GM23338 (cell line): ENCODE data around the gene AK4. TPM values are rescaled to one million over a fixed set of nuclear protein-coding genes. Genes with fewer than 3 reads are reported as not detected.

Experiments used
- ATAC-seq: fragments of 200-7000 bp; cut with Tn5 transposase; 3 replicates; pipeline ENCODE4 v1.9.1; 2020
- DNase-seq: peaks from one replicate; pipeline ENCODE4 v3.0.0-alpha.2; 2015; ENCODE audit warnings: low spot score
- H2AFZ ChIP-seq: fragments of 200-600 bp; sonication (generic); 2 replicates; pipeline ENCODE4 v1.8.0; 2016; ENCODE audit warnings: antibody characterized with exemption, mild to moderate bottlenecking, moderate library complexity
- H3F3A ChIP-seq: fragments of 200-600 bp; sonication (generic); replicated peaks from 2 replicates; pipeline ENCODE4 v1.8.0; 2017; ENCODE audit warnings: antibody characterized with exemption, mixed run types, low read depth
- H3K27ac ChIP-seq: fragments of 200-600 bp; sonication (generic); 2 replicates; pipeline ENCODE4 v1.6.1; 2016; ENCODE audit warnings: low read depth
- H3K27me3 ChIP-seq: fragments of 200-600 bp; sonication (generic); 2 replicates; pipeline ENCODE4 v1.8.0; 2016; ENCODE audit warnings: mild to moderate bottlenecking, mixed run types, moderate library complexity; ENCODE audit not compliant: insufficient read depth
- H3K36me3 ChIP-seq: fragments of 200-600 bp; sonication (generic); 2 replicates; pipeline ENCODE4 v1.8.0; 2016; ENCODE audit warnings: mild to moderate bottlenecking; ENCODE audit not compliant: insufficient read depth
- H3K4me1 ChIP-seq: fragments of 200-600 bp; sonication (generic); 2 replicates; pipeline ENCODE4 v1.8.0; 2016; ENCODE audit warnings: mild to moderate bottlenecking, moderate library complexity; ENCODE audit not compliant: insufficient read depth
- H3K4me2 ChIP-seq: fragments of 200-600 bp; sonication (generic); 2 replicates; pipeline ENCODE4 v1.7.1; 2017; ENCODE audit warnings: mixed run types
- H3K4me3 ChIP-seq: fragments of 200-600 bp; sonication (generic); 2 replicates; pipeline ENCODE4 v1.6.1; 2016; ENCODE audit warnings: mixed run types
- H3K79me2 ChIP-seq: fragments of 200-600 bp; sonication (generic); replicated peaks from 2 replicates; pipeline ENCODE4 v1.8.0; 2017; ENCODE audit warnings: mild to moderate bottlenecking; ENCODE audit not compliant: insufficient read depth
- H3K9me2 ChIP-seq: fragments of 200-600 bp; sonication (generic); 2 replicates; pipeline ENCODE4 v1.8.0; 2017; ENCODE audit not compliant: insufficient read depth
- H4K20me1 ChIP-seq: fragments of 200-600 bp; sonication (generic); replicated peaks from 2 replicates; pipeline ENCODE4 v1.8.0; 2017; ENCODE audit warnings: mild to moderate bottlenecking; ENCODE audit not compliant: insufficient read depth
- H3K27ac Mint-ChIP-seq: 2 replicates; pipeline ENCODE4 v1.8.0; 2020; ENCODE audit warnings: inconsistent platforms, mild to moderate bottlenecking, moderate library complexity, mixed read lengths
- H3K27me3 Mint-ChIP-seq: 3 replicates; pipeline ENCODE4 v1.8.0; 2022; ENCODE audit warnings: low read depth, mild to moderate bottlenecking, moderate library complexity, mixed read lengths, inconsistent platforms; ENCODE audit not compliant: insufficient read depth, poor library complexity
- H3K36me3 Mint-ChIP-seq: 3 replicates; pipeline ENCODE4 v1.8.0; 2021; ENCODE audit warnings: low read depth, mild to moderate bottlenecking, inconsistent platforms, moderate library complexity, mixed read lengths
- H3K4me1 Mint-ChIP-seq: 3 replicates; pipeline ENCODE4 v1.8.0; 2020; ENCODE audit warnings: mild to moderate bottlenecking, inconsistent platforms, mixed read lengths
- H3K4me3 Mint-ChIP-seq: 3 replicates; pipeline ENCODE4 v1.8.0; 2021; ENCODE audit warnings: moderate library complexity, mild to moderate bottlenecking, inconsistent platforms, mixed read lengths
- H3K9me3 Mint-ChIP-seq: 3 replicates; pipeline ENCODE4 v1.8.0; 2020; ENCODE audit warnings: moderate library complexity, mild to moderate bottlenecking, inconsistent platforms, mixed read lengths
- CREB1 ChIP-seq: fragments of 250-450 bp; sonication (Bioruptor Pico); IDR thresholded peaks from 2 replicates; pipeline ENCODE4 v1.5.0; 2020; ENCODE audit warnings: low read depth, mild to moderate bottlenecking, moderate library complexity
- CTCF ChIP-seq, 2 experiments: fragments of 200-600 bp in 1 of 2; sonication (generic) in 1 of 2; conservative IDR thresholded peaks; 2 replicates each; pipeline versions ENCODE4 v1.5.1 to v1.6.1; 2016 to 2017; ENCODE audit warnings: antibody characterized with exemption in 2 of 2, low read depth in 2 of 2, mild to moderate bottlenecking in 2 of 2, moderate library complexity in 1 of 2
- EZH2 ChIP-seq: fragments of 200-600 bp; sonication (generic); IDR thresholded peaks from one replicate; pipeline ENCODE4 v1.8.0; 2017; ENCODE audit warnings: antibody characterized with exemption, mild to moderate bottlenecking, low read depth; ENCODE audit not compliant: unreplicated experiment
- EZH2phosphoT487 ChIP-seq: fragments of 200-600 bp; sonication (generic); IDR thresholded peaks from one replicate; pipeline ENCODE4 v1.8.1; 2018; ENCODE audit warnings: antibody characterized with exemption; ENCODE audit not compliant: unreplicated experiment
- JUNB ChIP-seq: IDR thresholded peaks from one replicate; pipeline ENCODE4 v1.6.1; 2016; ENCODE audit warnings: antibody characterized with exemption; ENCODE audit not compliant: unreplicated experiment
- POLR2AphosphoS5 ChIP-seq: IDR thresholded peaks from 2 replicates; pipeline ENCODE4 v1.6.1; 2016; ENCODE audit warnings: antibody characterized with exemption, low read depth
- REST ChIP-seq: IDR thresholded peaks from one replicate; pipeline ENCODE4 v1.6.1; 2018; ENCODE audit warnings: antibody characterized with exemption; ENCODE audit not compliant: unreplicated experiment
- STAT1 ChIP-seq: IDR thresholded peaks from one replicate; pipeline ENCODE4 v1.6.1; 2016; ENCODE audit warnings: antibody characterized with exemption; ENCODE audit not compliant: unreplicated experiment
- ZNF331 ChIP-seq: fragments of 250-450 bp; sonication (Bioruptor Pico); IDR thresholded peaks from 2 replicates; pipeline ENCODE4 v1.5.0; 2020; ENCODE audit warnings: low read depth, mild to moderate bottlenecking, moderate library complexity
- polyA plus RNA-seq: library from polyadenylated mRNA; unstranded; fragments of >200 nt; fragmentation: Nextera tagmentation; extraction: Ambion mirVana; gene quantifications from 2 replicates; pipeline ENCODE4 v1.2.1, GENCODE V29; 2016
- total RNA-seq: library from RNA; depleted of rRNA; stranded (reverse); fragments of >200 nt; shearing (Covaris generic); gene quantifications from 2 replicates; pipeline ENCODE4 v1.2.3, GENCODE V29; 2014

AK4 gene
- total and polyA plus RNA-seq, 2 experiments from 2014 or later, result 123 to 127 TPM

DNA sequence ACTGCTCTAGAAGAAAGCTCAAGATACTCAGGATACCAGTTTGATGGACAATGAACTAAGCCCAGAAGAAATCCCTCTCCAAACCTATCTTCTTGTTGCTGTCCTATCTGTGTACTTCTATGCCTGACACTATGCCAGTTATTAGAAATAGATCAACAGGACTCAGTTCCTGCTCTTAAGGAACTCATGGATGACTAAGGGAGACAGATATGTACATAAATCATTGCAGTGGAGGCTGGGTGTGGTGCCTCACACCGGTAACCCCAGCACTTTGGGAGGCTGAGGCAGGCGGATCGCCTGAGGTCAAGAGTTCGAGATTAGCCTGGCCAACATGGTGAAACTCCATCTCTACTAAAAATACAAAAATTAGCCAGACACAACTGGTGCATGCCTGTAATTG lies 42.4 kb upstream of the AK4 start (continued):
- TF ChIP-seq REST, result no peak
- TF ChIP-seq EZH2, result no peak
- no peak for TF ChIP-seq ZNF331 (CRISPR knock-in tag)
- no peak for TF ChIP-seq POLR2AphosphoS5
- TF ChIP-seq EZH2phosphoT487, result no peak

- DNase-seq, result no peak
- no peak for ATAC-seq
- H3K27me3 ChIP-seq, result no peaks in the 10 kb centered on the region
- TF ChIP-seq EZH2 (no peak), ZNF331 (CRISPR knock-in tag) (no peak), JUNB (no peak), EZH2phosphoT487 (no peak), REST (no peak), CTCF (conservative IDR thresholded peaks at IDR 0.05; ENCODE audit: low read depth in 2 of 2) (no peak), CREB1 (CRISPR knock-in tag) (no peak), STAT1 (no peak)
Observed at GRCh38 chr1:65108025-65108642, 39.9 kb upstream of the AK4 start.

More at GRCh38 chr1:65108025-65108642, 39.9 kb upstream of the AK4 start:
- no peak overlapping the region for H2AFZ ChIP-seq
- no peaks in the 10 kb centered on the region for H3F3A ChIP-seq
- no peaks in the 10 kb centered on the region for H3K36me3 ChIP-seq
- H3K27ac ChIP-seq, result no peak overlapping the region
- H3K4me3 Mint-ChIP-seq, result no peak overlapping the region
- no peak overlapping the region for H3K27ac Mint-ChIP-seq
- no peak overlapping the region for H3K4me2 ChIP-seq
- no peaks in the 10 kb centered on the region for H3K4me1 ChIP-seq
- no peaks in the 10 kb centered on the region for H3K79me2 ChIP-seq
- H3K4me3 ChIP-seq, result no peak overlapping the region
- H3K9me2 ChIP-seq, result 0 out of 2 replicates have a peak, but pooled peaks cover 4% of the 10 kb centered on the region
- H4K20me1 ChIP-seq, result no peaks in the 10 kb centered on the region
- H3K27me3 Mint-ChIP-seq, result peaks cover 7% of the 10 kb centered on the region
- no peaks in the 10 kb centered on the region for H3K4me1 Mint-ChIP-seq
- H3K36me3 Mint-ChIP-seq, result no peaks in the 10 kb centered on the region; the same call in 2 of the 3 replicates
- H3K9me3 Mint-ChIP-seq, result no peaks in the 10 kb centered on the region; the same call in 2 of the 3 replicates
